Smooth muscle cell (in vitro differentiated cells): ENCODE data around the gene TAPBP. TPM values are rescaled to one million over a fixed set of nuclear protein-coding genes. Genes with fewer than 3 reads are reported as not detected.

ENCODE experiments used
- DNase-seq: peaks from one replicate; lab custom pipeline; 2025; ENCODE audit not compliant: unreplicated experiment; lab: John Stamatoyannopoulos, UW
- H2AFZ ChIP-seq: fragments of 200-600 bp; sonication (generic); 2 replicates; pipeline ENCODE4 v1.6.0; 2016; ENCODE audit warnings: antibody characterized with exemption, low read depth, mild to moderate bottlenecking
- H3F3A ChIP-seq: fragments of 200-600 bp; sonication (generic); 2 replicates; pipeline ENCODE4 v1.6.0; 2017; ENCODE audit warnings: antibody characterized with exemption, low read depth
- H3K27ac ChIP-seq: fragments of 200-600 bp; sonication (generic); 2 replicates; pipeline ENCODE4 v1.5.1; 2016; ENCODE audit warnings: low read depth, mild to moderate bottlenecking
- H3K27me3 ChIP-seq: fragments of 200-600 bp; sonication (generic); 2 replicates; pipeline ENCODE4 v1.6.1; 2016; ENCODE audit warnings: low read depth, mild to moderate bottlenecking
- H3K36me3 ChIP-seq: fragments of 200-600 bp; sonication (generic); 2 replicates; pipeline ENCODE4 v1.5.1; 2016; ENCODE audit warnings: low read depth
- H3K4me1 ChIP-seq: fragments of 200-600 bp; sonication (generic); 2 replicates; pipeline ENCODE4 v1.5.1; 2016; ENCODE audit warnings: low read depth
- H3K4me2 ChIP-seq: fragments of 200-600 bp; sonication (generic); 2 replicates; pipeline ENCODE4 v1.6.0; 2016; ENCODE audit warnings: mild to moderate bottlenecking
- H3K4me3 ChIP-seq: fragments of 200-600 bp; sonication (generic); 2 replicates; pipeline ENCODE4 v1.5.1; 2016; ENCODE audit warnings: mild to moderate bottlenecking
- H3K79me2 ChIP-seq: fragments of 200-600 bp; sonication (generic); 2 replicates; pipeline ENCODE4 v1.6.0; 2016; ENCODE audit warnings: low read depth, mild to moderate bottlenecking
- H3K9ac ChIP-seq: fragments of 200-600 bp; sonication (generic); 2 replicates; pipeline ENCODE4 v1.6.0; 2016; ENCODE audit warnings: low read depth
- H3K9me3 ChIP-seq: fragments of 200-600 bp; sonication (generic); replicated peaks from 2 replicates; pipeline ENCODE4 v1.5.1; 2016; ENCODE audit warnings: low read depth
- H4K20me1 ChIP-seq: fragments of 200-600 bp; sonication (generic); 2 replicates; pipeline ENCODE4 v1.6.0; 2016; ENCODE audit warnings: low read depth
- CTCF ChIP-seq: fragments of 200-600 bp; sonication (generic); IDR thresholded peaks from 2 replicates; pipeline ENCODE4 v1.5.1; 2017; ENCODE audit warnings: borderline replicate concordance, mild to moderate bottlenecking, antibody characterized with exemption; ENCODE audit not compliant: insufficient read depth, poor library complexity, severe bottlenecking
- WGBS: methylation state at CpG from one replicate; pipeline ENCODE4 v1.1.7; 2016; ENCODE audit warnings: low lambda C conversion rate; 5-methylcytosine and 5-hydroxymethylcytosine counted together
- polyA plus RNA-seq: library from polyadenylated mRNA; unstranded; fragments of >200 nt; fragmentation: Nextera tagmentation; extraction: Ambion mirVana; gene quantifications from 2 replicates; pipeline ENCODE4 v1.2.1, GENCODE V29; 2016
- total RNA-seq: library from RNA; depleted of rRNA; stranded (reverse); fragments of >200 nt; gene quantifications from 2 replicates; pipeline ENCODE4 v1.2.3, GENCODE V29; 2014

The TAPBP gene
- total and polyA plus RNA-seq, 2 experiments from 2014 or later, result 34.7 to 75.9 TPM

GRCh38 chr6:33280539-33280938, 33.3 kb downstream of the TAPBP start:
- peaks cover 12% of the 10 kb centered on the region for H3K4me1 ChIP-seq
- H3K27ac ChIP-seq, result no peak overlapping the region
- H3K4me2 ChIP-seq, result no peak overlapping the region
- peaks cover 10% of the 10 kb centered on the region for H4K20me1 ChIP-seq
- peaks cover 11% of the 10 kb centered on the region for H3F3A ChIP-seq
- H3K9me3 ChIP-seq, result no peaks in the 10 kb centered on the region
- WGBS, result 98% methylated on average over 6 of the region's 6 CpGs
- H3K27me3 ChIP-seq, result no peaks in the 10 kb centered on the region
- H3K79me2 ChIP-seq, result peaks cover 6% of the 10 kb centered on the region
- TF ChIP-seq CTCF, result no peak
- DNase-seq, result no peak
- no peak overlapping the region for H2AFZ ChIP-seq
- no peak overlapping the region for H3K4me3 ChIP-seq
- H3K36me3 ChIP-seq, result no peaks in the 10 kb centered on the region
- no peak overlapping the region for H3K9ac ChIP-seq

GRCh38 chr6:33279971-33280511, 33.8 kb downstream of the TAPBP start:
- WGBS, result 71% methylated on average over 5 of the region's 5 CpGs
- no peak for TF ChIP-seq CTCF
- peaks cover 17% of the 10 kb centered on the region for H3K4me1 ChIP-seq
- peaks cover 9% of the 10 kb centered on the region for H3K79me2 ChIP-seq
- no peaks in the 10 kb centered on the region for H3K36me3 ChIP-seq
- no peak overlapping the region for H3K4me2 ChIP-seq
- no peak overlapping the region for H3K4me3 ChIP-seq
- H4K20me1 ChIP-seq, result peaks cover 15% of the 10 kb centered on the region
- H3K9ac ChIP-seq, result no peak overlapping the region
- H2AFZ ChIP-seq, result no peak overlapping the region
- peaks cover 16% of the 10 kb centered on the region for H3F3A ChIP-seq
- H3K27me3 ChIP-seq, result no peaks in the 10 kb centered on the region
- H3K27ac ChIP-seq, result no peak overlapping the region
- DNase-seq, result no peak
- no peaks in the 10 kb centered on the region for H3K9me3 ChIP-seq

- H3K79me2 ChIP-seq, result peaks cover 13% of the 10 kb centered on the region
- no peaks in the 10 kb centered on the region for H3K9me3 ChIP-seq
- no peak overlapping the region for H3K27ac ChIP-seq
- no peak overlapping the region for H3K4me2 ChIP-seq
- peaks cover 23% of the 10 kb centered on the region for H4K20me1 ChIP-seq
- H3K4me3 ChIP-seq, result no peak overlapping the region
- no peak for TF ChIP-seq CTCF
- no peak overlapping the region for H3K9ac ChIP-seq
- WGBS, result 97% methylated on average over 13 of the region's 13 CpGs
- no peaks in the 10 kb centered on the region for H3K36me3 ChIP-seq
- no peak overlapping the region for H2AFZ ChIP-seq
- H3F3A ChIP-seq, result peaks cover 24% of the 10 kb centered on the region
- H3K27me3 ChIP-seq, result no peaks in the 10 kb centered on the region
- H3K4me1 ChIP-seq, result peaks cover 25% of the 10 kb centered on the region
- no peak for DNase-seq
Measured at GRCh38 chr6:33279257-33279695, 34.6 kb downstream of the TAPBP start.

- Histone ChIP-seq H4K20me1 (peaks cover 27% of the 10 kb centered on the region), H3K9ac (no peak overlapping the region), H3K27me3 (no peaks in the 10 kb centered on the region), H3K36me3 (no peaks in the 10 kb centered on the region), H3F3A (peaks cover 27% of the 10 kb centered on the region), H3K4me3 (no peak overlapping the region), H2AFZ (no peak overlapping the region), H3K9me3 (no peaks in the 10 kb centered on the region), H3K4me1 (peaks cover 30% of the 10 kb centered on the region), H3K79me2 (peaks cover 18% of the 10 kb centered on the region), H3K4me2 (no peak overlapping the region), H3K27ac (no peak overlapping the region)
- WGBS, result 90% methylated on average over 3 of the region's 3 CpGs
- no peak for TF ChIP-seq CTCF
- no peak for DNase-seq
Measured at GRCh38 chr6:33278810-33279209, 35.1 kb downstream of the TAPBP start.
